ENCODE results near the gene SLC44A5.
"Not testable (repeated sequence)": the region's sequence is repeated elsewhere in the genome, so short reads cannot be mapped to it uniquely, and the experiment has no call there.

The SLC44A5 gene

DNA sequence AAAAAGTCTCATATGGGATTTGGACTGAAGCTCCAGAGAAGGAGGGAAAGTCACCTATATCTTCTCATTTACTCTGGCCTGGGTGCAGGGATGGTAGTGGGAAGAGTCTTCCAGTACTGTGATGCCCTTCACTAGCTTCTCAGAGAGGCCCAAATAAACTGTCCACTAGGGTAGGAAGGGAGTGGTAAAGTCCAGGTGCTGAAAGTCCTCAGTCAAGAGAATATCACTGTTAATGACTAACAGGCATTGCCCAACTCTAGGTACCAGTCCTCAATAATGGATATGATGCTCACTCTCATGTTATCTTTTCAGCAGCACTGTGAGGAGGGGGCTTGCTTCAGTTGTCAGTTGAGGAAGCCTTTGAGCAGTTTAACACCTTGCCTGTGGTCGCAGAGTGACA, 412.8 kb downstream of the SLC44A5 start:
- no peak overlapping the region for H3K9ac ChIP-seq (ENCODE audit: insufficient read length)
- no peak for DNase-seq (ENCODE audit: low read depth, low spot score)
- no peaks in the 10 kb centered on the region for H3K9me3 ChIP-seq (ENCODE audit: low read depth, low read length)
- no peaks in the 10 kb centered on the region for H3K36me3 ChIP-seq (ENCODE audit: insufficient read depth, low read length)
- no peak overlapping the region for H3K4me3 ChIP-seq
- no peak overlapping the region for H3K27ac ChIP-seq
- TF ChIP-seq EZH2 (IDR thresholded peaks at IDR 0.05), result no peak

- H3K36me3 ChIP-seq (ENCODE audit: insufficient read depth, low read length), result no peaks in the 10 kb centered on the region
- no peaks in the 10 kb centered on the region for H3K9me3 ChIP-seq (ENCODE audit: low read depth, low read length)
- no peak overlapping the region for H3K27ac ChIP-seq
- no peak overlapping the region for H3K9ac ChIP-seq (ENCODE audit: insufficient read length)
- DNase-seq (ENCODE audit: low read depth, low spot score), result no peak
- H3K4me3 ChIP-seq, result no peak overlapping the region
- TF ChIP-seq EZH2 (IDR thresholded peaks at IDR 0.05) (no peak), POLR2AphosphoS5 (IDR thresholded peaks at IDR 0.05; ENCODE audit: borderline replicate concordance, low read depth, low read length) (no peak), FOXP2 (optimal IDR thresholded peaks at IDR 0.05; ENCODE audit: control extremely low read depth, extremely low read length, insufficient read depth) (no peak)
These were observed 422.0 kb downstream of the SLC44A5 start for GRCh38 chr1:75188892-75189291.

GRCh38 chr1:75181214-75181955, 429.5 kb downstream of the SLC44A5 start:
- not testable (repeated sequence) for H3K9me3 ChIP-seq (ENCODE audit: low read depth, low read length); DNase-seq (ENCODE audit: low read depth, low spot score); H3K4me3 ChIP-seq; H3K27ac ChIP-seq; H3K36me3 ChIP-seq (ENCODE audit: insufficient read depth, low read length); H3K9ac ChIP-seq (ENCODE audit: insufficient read length)

DNA sequence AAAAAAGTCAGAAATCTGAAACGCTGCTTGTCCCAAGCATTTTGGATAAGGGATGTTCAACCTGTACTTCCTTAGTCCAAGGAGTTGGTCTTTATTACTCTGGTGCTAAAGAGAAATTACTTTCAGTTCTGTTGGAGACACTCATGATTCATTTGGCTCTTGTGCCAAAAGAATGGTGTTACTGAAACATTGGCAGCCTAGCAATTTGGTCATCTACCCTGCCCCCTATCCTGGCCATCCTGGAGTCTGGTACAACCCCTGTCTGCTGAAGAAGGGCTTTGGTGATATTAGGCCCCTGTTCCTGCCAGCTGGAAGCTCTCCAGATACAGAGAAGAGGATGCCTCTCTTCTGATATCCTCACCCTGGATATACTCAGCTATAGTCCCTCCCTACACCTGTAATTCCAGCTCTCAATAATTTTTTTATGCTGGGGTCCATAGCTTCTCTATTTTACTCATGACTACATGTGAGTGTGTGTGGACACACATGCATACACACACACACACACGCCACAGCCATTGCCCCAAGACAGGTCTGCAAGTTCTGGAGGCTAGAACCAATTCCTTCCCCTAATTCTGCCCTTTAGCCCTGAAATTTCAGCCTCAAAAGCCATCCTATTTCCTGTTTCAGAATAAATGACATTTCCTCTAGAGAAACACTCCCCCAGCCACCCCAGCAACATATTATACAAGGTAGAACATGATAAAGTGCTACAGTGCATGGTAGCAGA, 436.7 kb downstream of the SLC44A5 start:
- no peak overlapping the region for H3K27ac ChIP-seq
- H3K36me3 ChIP-seq (ENCODE audit: insufficient read depth, low read length), result no peaks in the 10 kb centered on the region
- no peak for TF ChIP-seq FOXP2 (optimal IDR thresholded peaks at IDR 0.05; ENCODE audit: control extremely low read depth, extremely low read length, insufficient read depth)
- no peak for TF ChIP-seq POLR2AphosphoS5 (IDR thresholded peaks at IDR 0.05; ENCODE audit: borderline replicate concordance, low read depth, low read length)
- TF ChIP-seq EZH2 (IDR thresholded peaks at IDR 0.05), result no peak
- no peaks in the 10 kb centered on the region for H3K9me3 ChIP-seq (ENCODE audit: low read depth, low read length)
- DNase-seq (ENCODE audit: low read depth, low spot score), result no peak
- H3K9ac ChIP-seq (ENCODE audit: insufficient read length), result no peak overlapping the region
- no peak overlapping the region for H3K4me3 ChIP-seq

- Histone ChIP-seq H3K9ac (ENCODE audit: insufficient read length) (no peak overlapping the region), H3K9me3 (ENCODE audit: low read depth, low read length) (no peaks in the 10 kb centered on the region), H3K27ac (no peak overlapping the region), H3K4me3 (no peak overlapping the region), H3K36me3 (ENCODE audit: insufficient read depth, low read length) (no peaks in the 10 kb centered on the region)
- TF ChIP-seq FOXP2 (optimal IDR thresholded peaks at IDR 0.05; ENCODE audit: control extremely low read depth, extremely low read length, insufficient read depth), result no peak
- TF ChIP-seq EZH2 (IDR thresholded peaks at IDR 0.05), result no peak
- DNase-seq (ENCODE audit: low read depth, low spot score), result no peak
These were observed 438.4 kb downstream of the SLC44A5 start for GRCh38 chr1:75172556-75172955.

DNA sequence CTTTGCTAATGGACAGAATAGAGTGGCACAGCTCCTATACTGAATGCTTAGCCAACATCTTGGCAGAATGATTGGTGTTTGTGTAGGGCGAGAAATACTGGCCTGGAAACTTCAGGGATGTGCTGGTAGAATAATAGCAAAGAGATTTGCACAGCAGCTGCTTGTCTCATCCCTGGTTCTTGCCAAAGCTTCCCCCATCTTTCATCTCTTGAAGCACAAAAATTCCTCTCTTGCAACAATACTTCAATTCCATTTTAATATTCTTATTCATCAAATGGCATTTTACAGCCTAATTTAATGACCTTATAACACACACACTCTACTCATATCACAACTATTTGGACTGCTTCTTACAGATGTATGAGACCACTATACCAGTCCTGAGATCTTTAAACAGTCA, 439.0 kb downstream of the SLC44A5 start:
- H3K36me3 ChIP-seq (ENCODE audit: insufficient read depth, low read length), result no peaks in the 10 kb centered on the region
- no peak overlapping the region for H3K27ac ChIP-seq
- H3K9me3 ChIP-seq (ENCODE audit: low read depth, low read length), result no peaks in the 10 kb centered on the region
- H3K4me3 ChIP-seq, result no peak overlapping the region
- no peak for DNase-seq (ENCODE audit: low read depth, low spot score)
- TF ChIP-seq POLR2AphosphoS5 (IDR thresholded peaks at IDR 0.05; ENCODE audit: borderline replicate concordance, low read depth, low read length) (no peak), FOXP2 (optimal IDR thresholded peaks at IDR 0.05; ENCODE audit: control extremely low read depth, extremely low read length, insufficient read depth) (no peak), EZH2 (IDR thresholded peaks at IDR 0.05) (no peak)
- H3K9ac ChIP-seq (ENCODE audit: insufficient read length), result no peak overlapping the region

DNA sequence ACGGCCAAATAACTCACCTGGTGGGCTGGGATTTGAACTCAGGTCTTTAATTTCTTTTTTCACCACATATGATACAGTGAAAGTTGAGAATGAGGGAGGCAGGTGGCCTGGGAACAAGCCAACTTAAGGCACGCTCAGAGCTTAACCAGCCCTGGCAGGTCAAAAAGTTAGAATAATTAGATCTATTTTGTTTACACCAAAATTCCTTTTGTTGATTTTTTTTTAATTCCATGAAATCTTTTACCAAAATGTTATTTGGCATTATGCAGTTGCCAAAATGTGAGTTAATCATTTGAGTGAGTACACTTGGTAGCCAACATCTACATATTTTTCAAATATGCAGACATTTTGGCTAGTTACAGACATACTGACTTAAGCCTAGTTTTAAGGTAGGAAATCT, 439.9 kb downstream of the SLC44A5 start:
- Histone ChIP-seq H3K27ac (no peak overlapping the region), H3K4me3 (no peak overlapping the region), H3K9me3 (ENCODE audit: low read depth, low read length) (no peaks in the 10 kb centered on the region), H3K9ac (ENCODE audit: insufficient read length) (no peak overlapping the region), H3K36me3 (ENCODE audit: insufficient read depth, low read length) (no peaks in the 10 kb centered on the region)
- no peak for TF ChIP-seq EZH2 (IDR thresholded peaks at IDR 0.05)
- TF ChIP-seq FOXP2 (optimal IDR thresholded peaks at IDR 0.05; ENCODE audit: control extremely low read depth, extremely low read length, insufficient read depth), result no peak
- TF ChIP-seq POLR2AphosphoS5 (IDR thresholded peaks at IDR 0.05; ENCODE audit: borderline replicate concordance, low read depth, low read length), result no peak
- no peak for DNase-seq (ENCODE audit: low read depth, low spot score)

- no peak overlapping the region for H3K9ac ChIP-seq (ENCODE audit: insufficient read length)
- no peak for DNase-seq (ENCODE audit: low read depth, low spot score)
- no peaks in the 10 kb centered on the region for H3K36me3 ChIP-seq (ENCODE audit: insufficient read depth, low read length)
- no peak for TF ChIP-seq POLR2AphosphoS5 (IDR thresholded peaks at IDR 0.05; ENCODE audit: borderline replicate concordance, low read depth, low read length)
- no peak for TF ChIP-seq EZH2 (IDR thresholded peaks at IDR 0.05)
- TF ChIP-seq FOXP2 (optimal IDR thresholded peaks at IDR 0.05; ENCODE audit: control extremely low read depth, extremely low read length, insufficient read depth), result no peak
- H3K27ac ChIP-seq, result no peak overlapping the region
- no peak overlapping the region for H3K4me3 ChIP-seq
- H3K9me3 ChIP-seq (ENCODE audit: low read depth, low read length), result no peaks in the 10 kb centered on the region
These were observed 440.9 kb downstream of the SLC44A5 start for GRCh38 chr1:75170011-75170410.

- Histone ChIP-seq H3K36me3 (ENCODE audit: insufficient read depth, low read length) (no peaks in the 10 kb centered on the region), H3K4me3 (no peak overlapping the region)
- TF ChIP-seq FOXP2 (optimal IDR thresholded peaks at IDR 0.05; ENCODE audit: control extremely low read depth, extremely low read length, insufficient read depth) (no peak), POLR2AphosphoS5 (IDR thresholded peaks at IDR 0.05; ENCODE audit: borderline replicate concordance, low read depth, low read length) (no peak), EZH2 (IDR thresholded peaks at IDR 0.05) (no peak)
These were observed 444.1 kb downstream of the SLC44A5 start for GRCh38 chr1:75166821-75167220.

More at GRCh38 chr1:75166821-75167220, 444.1 kb downstream of the SLC44A5 start:
- no peak for DNase-seq (ENCODE audit: low read depth, low spot score)
- no peak overlapping the region for H3K9ac ChIP-seq (ENCODE audit: insufficient read length)
- no peak overlapping the region for H3K27ac ChIP-seq
- H3K9me3 ChIP-seq (ENCODE audit: low read depth, low read length), result no peaks in the 10 kb centered on the region

Data from SK-N-MC (cell line).